ENCODE results near the gene TTBK2. TPM values are rescaled to one million over a fixed set of nuclear protein-coding genes. Genes with fewer than 3 reads are reported as not detected.

TTBK2 gene
- total and polyA plus RNA-seq, 2 donors (not counting 3 experiments of a cell fraction or from before 2014, with no cell fraction given) = 4.4 to 17.1 TPM

GRCh38 chr15:42737529-42738328, 182.8 kb downstream of the TTBK2 start:
- TF ChIP-seq CTCF (IDR thresholded peaks at IDR 0.05; ENCODE audit: extremely low read depth in 1 of 2, insufficient read depth in 1 of 2, low read depth in 1 of 2, low read length in 2 of 2) (no peak), FOS (IDR thresholded peaks at IDR 0.05; ENCODE audit: borderline replicate concordance, insufficient read depth, low read length) (no peak), POLR2A (IDR thresholded peaks at IDR 0.05; ENCODE audit: low read depth, low read length) (no peak), MAX (IDR thresholded peaks at IDR 0.05; ENCODE audit: insufficient read depth, insufficient read length) (no peak), GATA2 (IDR thresholded peaks at IDR 0.05; ENCODE audit: insufficient read depth, insufficient read length, low read depth, low read length) (no peak), JUN (IDR thresholded peaks at IDR 0.05; ENCODE audit: borderline replicate concordance, insufficient read depth, insufficient read length, low read depth) (no peak)
- BruUV-seq (replicated peaks) = TSS peak; percentile 80
- H3K4me2 ChIP-seq (ENCODE audit: insufficient read depth, low read length) = peak overlapping the region; percentile 84
- no peaks in the 10 kb centered on the region for H4K20me1 ChIP-seq (replicated peaks; ENCODE audit: control insufficient read depth, extremely low read depth, insufficient read depth, low read length)
- peak overlapping the region; percentile 95 for H2AFZ ChIP-seq (ENCODE audit: low read depth, low read length)
- peak overlapping the region; percentile 29 to 98 (median 39) for H3K4me3 ChIP-seq (replicated peaks in 1 of 3; ENCODE audit: insufficient read depth in 1 of 3, low read depth in 1 of 3, low read length in 3 of 3)
- dilution Hi-C loops (cut with MboI; ENCODE audit: extremely low pct_ligation_motif_present, low sequenced_read_pairs) (no loop called here), intact Hi-C loops (cut with micrococcal nuclease) (loop anchor here (1.0 kb wide), 1 partner anchor 184 kb away; no protein-coding TSS in a partner anchor)
- H3K27ac ChIP-seq (ENCODE audit: insufficient read depth, low read depth, low read length) = peak overlapping the region; percentile 63
- no peaks in the 10 kb centered on the region for H3K27me3 ChIP-seq (ENCODE audit: control insufficient read depth in 2 of 2, insufficient read depth in 2 of 2, low read length in 2 of 2)
- H3K9ac ChIP-seq (replicated peaks; ENCODE audit: extremely low read depth, insufficient read depth, low read length) = peak overlapping the region; percentile 80
- ChIA-PET CTCF (interaction anchor here (0.6 to 5.5 kb wide), 4 partner anchors 15 to 189 kb away, joined by 3 to 67 read pairs (median 4); no protein-coding TSS in a partner anchor), POLR2A (no interaction called here)
- DNase-seq (ENCODE audit: low read depth, low spot score) (no peak), FAIRE-seq (no peak)
- peaks cover 11% of the 10 kb centered on the region for H3K4me1 ChIP-seq (ENCODE audit: control insufficient read depth, extremely low read depth, insufficient read depth, low read length)
- H3K9me3 ChIP-seq (replicated peaks; ENCODE audit: control insufficient read depth, insufficient read depth, low read length) = no peaks in the 10 kb centered on the region
- peaks cover 2 to 15% of the 10 kb centered on the region in 2 experiments for H3K36me3 ChIP-seq (ENCODE audit: control insufficient read depth in 2 of 2, extremely low read depth in 1 of 2, insufficient read depth in 2 of 2, low read length in 2 of 2)
- peaks cover 9% of the 10 kb centered on the region for H3K79me2 ChIP-seq (ENCODE audit: control insufficient read depth, insufficient read depth, low read length)
- H3K9me1 ChIP-seq (replicated peaks; ENCODE audit: control insufficient read depth, extremely low read depth, insufficient read depth, low read length) = no peaks in the 10 kb centered on the region
